ENCODE measurements around the gene TRDN.
"Not testable (repeated sequence)": the region's sequence is repeated elsewhere in the genome, so short reads cannot be mapped to it uniquely, and the experiment has no call there.

TRDN gene

DNA sequence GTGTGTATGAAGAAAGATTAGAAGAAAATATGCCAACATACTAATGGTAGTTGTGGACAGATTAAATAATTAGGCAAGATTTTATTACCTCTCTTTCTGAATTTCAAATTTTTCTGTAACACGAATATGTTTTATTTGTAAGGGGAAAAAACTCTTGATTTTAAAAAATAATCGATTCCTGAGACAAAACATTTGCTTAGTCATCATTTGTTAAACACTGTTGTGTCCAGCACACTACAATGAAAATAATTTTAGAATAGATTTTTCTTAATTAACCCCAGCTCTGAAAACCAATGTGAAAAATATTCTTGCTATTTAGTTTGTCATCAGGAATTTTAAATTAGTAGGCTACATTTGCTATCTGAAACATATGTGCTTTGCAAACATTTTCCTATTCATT is 253.0 kb downstream of the TRDN start:
- DNase-seq = no peak

GRCh38 chr6:123380257-123380656 is 256.5 kb downstream of the TRDN start:
- peak; percentile 13 for DNase-seq

- no peak for DNase-seq
Observed at GRCh38 chr6:123372737-123373136, 264.0 kb downstream of the TRDN start.

GRCh38 chr6:123363912-123364311 is 272.8 kb downstream of the TRDN start:
- DNase-seq = no peak

DNA sequence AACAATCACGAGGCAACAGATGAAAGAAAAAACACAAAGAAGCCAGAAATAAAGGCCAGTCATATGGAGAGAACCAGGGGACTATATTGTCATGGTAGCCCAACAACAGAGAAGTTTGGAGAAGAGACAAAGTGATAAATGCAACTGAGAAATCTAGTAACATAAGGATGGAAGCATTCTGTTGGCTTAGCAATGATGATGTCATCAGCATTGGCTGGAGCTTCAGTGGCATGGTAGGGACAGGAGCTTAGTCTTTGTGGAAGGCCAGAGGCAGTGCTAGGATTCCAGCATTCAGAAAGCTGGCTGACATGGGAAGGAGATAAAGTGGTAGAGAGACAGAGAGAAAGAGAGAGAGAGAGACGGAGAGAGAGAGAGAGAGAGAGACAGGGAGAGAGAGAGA is 276.4 kb downstream of the TRDN start:
- no peak for DNase-seq

DNA sequence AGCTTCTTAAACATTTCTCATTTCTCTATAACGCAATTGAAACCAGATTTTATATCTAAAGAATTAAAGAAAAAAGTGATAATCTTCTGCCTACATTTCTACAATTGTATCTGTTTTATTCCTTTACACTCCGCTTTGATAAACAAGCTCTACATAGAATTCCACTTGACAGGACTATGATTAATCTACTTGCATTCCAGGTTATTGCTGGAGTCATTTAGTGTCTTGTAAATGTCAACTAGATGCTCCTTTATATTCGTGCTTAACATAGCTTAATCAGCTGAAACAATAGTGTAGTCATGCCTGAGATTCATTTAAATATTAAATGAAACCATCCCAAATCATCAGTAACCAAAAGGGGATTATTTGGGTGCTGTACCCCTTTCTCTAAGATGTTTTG is 284.0 kb downstream of the TRDN start:
- no peak for DNase-seq

- DNase-seq = no peak
Observed at GRCh38 chr6:123352279-123352678, 284.5 kb downstream of the TRDN start.

GRCh38 chr6:123343836-123344235 is 292.9 kb downstream of the TRDN start:
- DNase-seq = no peak

DNA sequence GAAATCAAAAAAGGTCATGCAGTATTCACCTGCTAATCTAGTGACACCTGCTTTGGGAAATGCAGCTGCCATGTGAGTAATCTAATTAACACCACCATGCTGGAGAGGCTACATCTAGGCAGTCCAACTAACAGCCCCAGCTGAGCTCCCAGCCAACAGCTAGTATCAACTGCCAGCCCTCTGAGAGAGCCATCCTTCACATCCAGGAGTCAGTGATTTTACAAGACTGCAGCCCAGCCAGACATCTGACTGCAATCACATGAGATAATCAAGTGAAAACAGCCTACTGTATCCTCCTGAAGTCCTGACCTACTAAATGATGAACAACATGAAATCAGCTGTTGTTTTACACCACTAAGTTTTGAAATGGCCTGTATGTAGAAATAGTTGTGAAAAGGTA is 298.4 kb downstream of the TRDN start:
- no peak for DNase-seq

DNA sequence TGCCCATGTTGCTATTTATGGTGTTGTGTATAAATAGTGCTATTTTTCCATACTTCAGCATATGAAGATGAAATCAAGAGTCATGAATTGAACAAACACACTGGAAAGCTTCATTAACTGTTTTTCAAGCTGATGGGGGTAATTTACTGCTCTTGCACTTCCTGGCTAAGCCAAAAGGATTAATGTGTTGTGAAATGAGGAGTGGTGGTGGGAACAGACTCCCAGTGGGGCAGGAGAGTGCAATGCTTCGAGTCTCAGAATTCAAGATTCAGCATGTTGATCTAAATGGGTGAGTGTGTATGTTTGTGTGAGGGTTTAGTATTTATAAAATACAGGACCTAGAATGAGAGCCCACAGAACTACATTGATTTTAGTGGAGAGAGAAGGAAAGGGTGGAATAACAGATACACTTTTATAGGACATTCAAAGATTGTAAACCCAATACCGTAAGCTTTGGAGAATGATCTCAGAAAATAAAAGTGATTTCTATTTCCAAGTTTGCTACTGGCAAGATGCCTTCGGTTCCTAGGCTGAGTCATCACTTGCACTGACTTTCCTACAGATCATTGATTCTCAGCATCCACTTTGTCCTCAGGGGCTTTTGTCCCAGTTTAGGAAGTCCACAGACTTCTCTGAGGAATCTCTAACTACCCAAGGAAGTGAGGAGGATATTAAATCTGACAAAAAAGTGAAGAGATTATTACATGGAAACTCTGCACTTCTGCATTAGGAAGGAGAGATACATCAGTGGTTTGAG is 303.6 kb downstream of the TRDN start:
- DNase-seq = no peak

- DNase-seq = no peak
Observed at GRCh38 chr6:123332070-123332469, 304.7 kb downstream of the TRDN start.

DNA sequence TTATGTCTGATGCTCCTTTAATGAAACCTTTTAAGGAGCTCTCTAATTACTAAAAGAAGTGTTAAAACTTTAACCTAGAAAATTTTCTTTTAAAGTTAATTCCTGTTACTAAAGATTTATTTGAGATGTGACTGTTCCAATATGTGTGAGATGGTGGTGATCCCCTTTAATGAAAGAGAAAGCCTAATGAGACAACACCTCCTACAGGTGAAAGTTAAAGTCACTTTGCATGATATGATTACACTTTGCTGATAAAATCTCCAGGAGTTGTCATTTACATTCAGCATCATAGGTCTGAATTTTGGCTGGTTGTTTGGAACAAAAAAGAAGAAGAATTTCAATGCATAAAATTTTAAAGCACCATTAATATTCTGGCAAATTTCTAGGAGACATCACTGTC is 307.4 kb downstream of the TRDN start:
- no peak for DNase-seq

GRCh38 chr6:123323452-123324329 is 313.1 kb downstream of the TRDN start:
- DNase-seq = no peak

GRCh38 chr6:123321020-123321419 is 315.7 kb downstream of the TRDN start:
- DNase-seq = no peak

DNA sequence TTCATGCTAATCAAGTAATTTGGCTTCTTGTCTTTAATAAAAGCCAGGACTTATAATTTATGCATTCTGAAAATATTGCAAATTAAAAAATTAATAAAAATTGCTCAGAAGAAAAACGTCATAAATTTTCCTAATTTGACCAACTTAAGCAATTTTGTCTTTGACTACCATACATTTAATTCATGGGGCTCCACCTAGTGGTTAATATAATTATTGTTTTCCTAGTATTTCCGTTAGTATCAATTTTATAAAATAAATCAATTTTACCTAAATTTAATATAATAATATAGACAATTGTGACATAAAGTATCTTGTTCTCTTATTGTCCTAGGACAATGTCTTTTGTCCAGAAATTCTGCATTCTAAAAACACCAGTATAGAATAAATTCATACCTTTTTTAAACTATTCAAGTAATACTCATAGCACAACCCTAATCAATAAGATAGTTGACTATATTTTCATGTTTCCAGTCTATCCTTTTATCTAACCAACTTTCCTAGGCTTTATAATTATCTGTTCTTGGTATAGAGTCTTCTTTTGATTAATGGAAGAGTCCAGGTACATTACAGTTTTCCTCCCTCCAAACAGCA is 319.9 kb downstream of the TRDN start:
- peak; percentile 16 for DNase-seq

GRCh38 chr6:123314459-123314858 is 322.3 kb downstream of the TRDN start:
- DNase-seq = not testable (repeated sequence)

DNA sequence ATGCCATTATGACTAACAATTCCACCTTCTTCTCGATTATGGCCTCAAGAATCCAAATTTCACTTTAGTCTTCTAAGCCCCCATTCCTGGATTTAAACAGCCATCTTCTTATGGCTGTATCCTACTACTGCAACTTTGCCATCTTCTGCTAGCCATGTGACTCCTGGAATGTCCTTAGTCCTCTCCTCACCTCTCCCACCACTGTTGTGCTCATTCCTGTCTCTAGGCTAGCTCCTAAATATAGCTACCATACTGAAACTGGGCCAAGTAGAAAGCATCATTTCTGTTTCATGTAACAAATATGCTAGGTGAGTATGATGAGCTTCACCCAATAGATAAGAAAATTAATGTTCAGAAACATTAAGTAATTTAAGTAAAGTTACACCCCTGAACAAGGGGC is 327.6 kb downstream of the TRDN start:
- no peak for DNase-seq

- no peak for DNase-seq
Observed at GRCh38 chr6:123306334-123306733, 330.4 kb downstream of the TRDN start.

DNA sequence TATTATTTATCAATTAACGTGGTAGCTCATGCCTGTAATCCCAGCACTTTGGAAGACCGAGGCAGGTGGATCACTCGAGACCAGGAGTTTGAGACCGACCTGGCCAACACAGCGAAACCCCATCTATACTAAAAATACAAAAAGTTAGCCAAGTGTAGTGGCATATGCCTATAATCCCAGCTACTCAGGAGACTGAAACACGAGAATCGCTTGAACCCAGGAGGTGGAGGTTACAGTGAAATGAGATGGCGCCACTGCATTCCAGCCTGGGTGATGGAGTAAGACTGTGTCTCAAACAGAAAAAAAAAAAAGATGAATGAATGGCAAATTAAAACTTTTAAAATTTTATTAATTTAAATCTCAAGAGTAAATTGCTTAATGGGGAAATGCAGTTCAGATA is 341.1 kb downstream of the TRDN start:
- no peak for DNase-seq

GRCh38 chr6:123295181-123295580 is 341.6 kb downstream of the TRDN start:
- DNase-seq = no peak

DNA sequence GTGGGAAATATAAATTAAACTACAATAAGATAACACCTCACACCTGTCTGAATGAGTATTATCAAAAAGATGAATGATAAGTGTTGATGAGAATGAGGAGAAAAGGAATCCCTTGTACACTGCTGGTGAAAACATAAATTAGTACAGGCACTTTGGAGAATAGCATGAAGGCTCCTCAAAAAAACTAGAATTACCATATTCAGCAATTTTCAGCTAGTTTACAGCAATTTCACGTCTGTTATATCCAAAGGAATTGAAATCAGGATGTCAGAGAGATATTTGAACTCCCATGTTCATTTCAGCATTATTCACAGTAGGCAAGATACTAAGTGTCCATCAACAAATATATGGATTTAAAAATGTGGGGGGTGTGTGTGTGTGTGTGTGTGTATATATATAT is 348.1 kb downstream of the TRDN start:
- no peak for DNase-seq

DNA sequence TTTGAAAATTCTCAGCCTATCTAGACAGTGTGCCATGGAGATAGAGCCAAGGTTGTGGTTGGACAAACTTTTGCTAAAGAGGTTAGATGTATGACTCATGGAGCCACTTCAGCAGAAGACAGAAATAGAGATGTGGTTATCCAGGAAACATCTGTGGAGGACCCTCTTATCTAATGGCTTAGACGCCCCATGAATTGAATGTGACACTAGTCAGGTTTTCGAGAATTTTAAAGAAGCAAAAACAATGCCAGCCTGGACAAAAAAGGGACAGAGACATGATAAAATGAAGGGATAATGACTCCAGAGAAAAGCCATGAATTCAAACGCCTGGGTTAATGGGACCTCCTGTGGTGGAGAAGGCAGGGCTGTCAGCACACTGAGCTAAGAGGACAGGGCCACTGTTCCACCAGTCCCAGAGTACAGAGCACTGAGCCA is 360.2 kb downstream of the TRDN start:
- DNase-seq = no peak

DNA sequence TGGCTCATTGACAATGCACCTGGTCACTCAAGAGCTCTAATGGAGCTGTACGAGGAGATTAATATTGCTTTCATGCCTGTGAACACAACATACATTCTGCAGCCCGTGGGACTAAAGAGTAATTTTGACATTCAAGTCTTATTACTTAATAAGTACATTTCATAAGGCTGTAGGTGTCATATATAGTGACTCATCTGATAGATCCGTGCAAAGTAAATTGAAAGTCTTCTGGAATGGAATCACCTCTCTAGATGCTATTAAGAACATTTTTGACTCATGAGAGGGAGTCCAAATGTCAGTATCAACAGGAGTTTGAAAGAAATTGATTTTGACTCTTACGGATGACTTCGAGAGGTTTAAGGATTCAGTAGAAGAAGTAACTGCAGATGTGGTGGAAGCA is 372.8 kb downstream of the TRDN start:
- DNase-seq = no peak

GRCh38 chr6:123240626-123241025 is 396.1 kb downstream of the TRDN start:
- DNase-seq = no peak

Measured in midbrain (tissue), 1 donor.